Ureter (tissue), 1 donor: ENCODE results near the gene PDZK1. TPM values are rescaled to one million over a fixed set of nuclear protein-coding genes. Genes with fewer than 3 reads are reported as not detected.
"Not testable (repeated sequence)": the region's sequence is repeated elsewhere in the genome, so short reads cannot be mapped to it uniquely, and the experiment has no call there.

Experiments
- DNase-seq: peaks from one replicate; pipeline ENCODE4 v3.0.0-alpha.2; 2020; ENCODE audit warnings: low spot score
- total RNA-seq: library from RNA; stranded (reverse); gene quantifications from one replicate; pipeline ENCODE4 v1.2.4, GENCODE V29; 2023
- donor health status: DM: yes; HTN: yes; CAD: no.

Gene PDZK1
- total RNA-seq, 1 donor from 2014 or later, result 0.23 TPM

DNA sequence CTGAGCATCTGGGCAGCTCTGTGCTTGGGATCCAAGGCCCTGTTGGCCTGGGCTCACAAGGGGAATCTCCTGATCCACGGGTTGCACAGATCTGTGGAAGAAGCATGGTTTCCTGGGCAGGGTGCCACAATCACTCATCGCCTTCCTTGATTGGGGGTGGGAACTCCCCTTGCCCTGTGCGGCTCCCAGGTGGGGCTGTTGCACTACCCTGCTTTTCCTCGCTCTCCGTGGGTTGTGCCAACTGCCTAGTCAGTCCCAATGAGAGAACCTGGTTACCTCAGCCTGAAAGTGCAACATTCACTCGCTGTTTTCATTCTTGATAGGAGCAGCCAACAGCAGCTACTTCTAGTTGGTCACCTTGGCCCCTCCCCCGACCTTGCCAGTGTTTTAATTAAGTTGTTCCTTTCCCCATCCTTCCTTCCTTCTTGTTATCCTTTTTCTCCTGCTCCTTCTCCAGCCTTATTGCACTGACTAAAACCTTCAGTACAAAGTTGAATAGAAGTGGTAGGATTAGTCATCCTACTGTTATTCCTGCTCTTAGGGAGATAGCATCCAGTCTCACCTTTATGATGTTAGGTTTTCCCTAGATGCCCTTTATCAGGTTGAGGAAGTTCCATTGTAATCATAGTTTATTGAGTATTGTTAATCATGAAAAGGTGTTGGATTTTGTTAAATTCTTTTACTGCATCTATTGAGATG, 50.8 kb downstream of the PDZK1 start:
- DNase-seq, result not testable (repeated sequence)

DNA sequence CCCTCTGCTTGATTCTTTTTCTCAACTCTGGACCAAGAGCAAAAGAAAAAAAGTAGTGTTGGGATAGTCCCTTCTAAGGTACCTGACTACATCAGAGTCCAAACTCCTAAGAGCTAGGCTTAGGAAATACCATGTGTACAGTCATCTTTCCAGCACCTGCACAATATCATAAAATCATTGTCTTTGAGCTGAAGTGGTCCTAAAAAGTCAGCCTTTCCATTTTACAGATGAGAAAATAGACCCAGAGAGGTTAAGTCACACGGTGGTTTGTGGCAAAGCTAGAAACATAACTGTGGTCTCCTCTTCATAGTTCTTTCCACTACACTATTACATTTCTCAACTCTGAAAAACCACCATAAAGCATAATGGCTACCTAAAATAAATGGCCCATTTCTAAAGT, 63.2 kb downstream of the PDZK1 start:
- DNase-seq, result not testable (repeated sequence)

DNA sequence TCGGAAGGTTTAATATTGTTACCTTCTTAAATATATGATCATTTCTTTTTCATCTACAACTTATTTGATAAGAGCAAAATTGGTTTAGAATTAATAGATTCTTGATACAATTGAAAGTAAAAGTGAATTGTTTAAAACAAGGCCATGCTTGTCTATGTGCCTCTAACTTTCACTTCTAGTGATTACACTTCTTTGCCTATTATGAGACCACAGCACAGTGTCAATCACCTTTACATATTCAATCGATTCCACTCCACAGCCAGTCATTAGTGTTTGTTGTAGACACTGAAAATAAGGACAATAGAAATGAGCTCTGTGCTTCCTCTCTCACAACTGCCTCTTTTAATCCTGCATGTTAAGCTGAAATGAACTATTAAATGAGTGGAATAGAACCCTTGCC, 65.3 kb downstream of the PDZK1 start:
- DNase-seq, result not testable (repeated sequence)

DNA sequence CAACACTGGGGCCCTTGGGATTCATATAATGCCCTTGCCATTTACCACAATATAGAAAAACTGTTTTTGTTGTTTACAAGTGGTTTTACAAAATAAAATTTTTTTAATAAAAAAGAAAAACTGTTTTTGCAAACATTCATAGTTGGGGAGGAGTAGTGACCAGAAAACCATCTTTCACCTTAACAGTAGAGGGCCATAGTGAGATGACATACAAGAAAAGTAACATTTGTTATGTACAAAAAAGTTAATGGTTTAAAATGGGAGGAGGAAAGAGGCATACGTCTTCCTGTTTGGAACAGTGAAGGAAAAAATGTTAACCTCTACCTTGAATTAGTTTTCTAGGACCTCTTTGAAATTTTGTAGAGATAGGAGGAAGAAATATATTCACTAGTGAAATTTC, 70.9 kb downstream of the PDZK1 start:
- DNase-seq, result not testable (repeated sequence)

DNA sequence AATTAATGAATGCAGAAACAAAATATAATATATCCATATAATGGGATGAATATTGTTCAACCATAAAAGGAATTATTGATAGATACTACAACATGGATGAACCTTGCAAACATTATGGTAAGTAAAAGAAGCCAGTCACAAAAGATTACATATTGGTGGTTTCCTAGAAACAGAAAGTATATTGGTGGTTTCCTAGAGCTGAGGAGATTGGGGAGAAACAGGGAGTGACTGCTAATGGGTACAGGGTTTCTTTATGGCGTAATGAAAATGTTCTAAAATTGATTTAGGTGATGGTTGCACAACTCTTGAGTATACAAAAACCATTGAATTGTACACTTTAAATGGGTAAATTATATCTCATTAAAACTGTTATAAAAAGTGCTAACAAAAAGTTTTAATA, 85.0 kb downstream of the PDZK1 start:
- not testable (repeated sequence) for DNase-seq

Other genes with a start within 250 kb of the PDZK1 start
- 25.4 TPM for gene GPR89A, start 99.4 kb downstream of the PDZK1 start, total RNA-seq
- not detected for gene CD160, start 12.1 kb upstream of the PDZK1 start, total RNA-seq
- gene RNF115, start 116.7 kb upstream of the PDZK1 start, total RNA-seq, result 28.3 TPM
- gene POLR3C, start 116.8 kb upstream of the PDZK1 start, total RNA-seq, result 38.1 TPM
- 6.7 TPM for gene NUDT17, start 138.3 kb upstream of the PDZK1 start, total RNA-seq
- gene PIAS3, start 151.7 kb upstream of the PDZK1 start, total RNA-seq, result 70.4 TPM
- 4.2 TPM for gene ANKRD35, start 178.5 kb upstream of the PDZK1 start, total RNA-seq
- 19.2 TPM for gene ITGA10, start 202.7 kb upstream of the PDZK1 start, total RNA-seq
- 44.2 TPM for gene PEX11B, start 211.3 kb upstream of the PDZK1 start, total RNA-seq
- gene RBM8A, start 220.1 kb upstream of the PDZK1 start, total RNA-seq, result 141 TPM